Measurements from ENCODE around the gene CPED1.

DNA sequence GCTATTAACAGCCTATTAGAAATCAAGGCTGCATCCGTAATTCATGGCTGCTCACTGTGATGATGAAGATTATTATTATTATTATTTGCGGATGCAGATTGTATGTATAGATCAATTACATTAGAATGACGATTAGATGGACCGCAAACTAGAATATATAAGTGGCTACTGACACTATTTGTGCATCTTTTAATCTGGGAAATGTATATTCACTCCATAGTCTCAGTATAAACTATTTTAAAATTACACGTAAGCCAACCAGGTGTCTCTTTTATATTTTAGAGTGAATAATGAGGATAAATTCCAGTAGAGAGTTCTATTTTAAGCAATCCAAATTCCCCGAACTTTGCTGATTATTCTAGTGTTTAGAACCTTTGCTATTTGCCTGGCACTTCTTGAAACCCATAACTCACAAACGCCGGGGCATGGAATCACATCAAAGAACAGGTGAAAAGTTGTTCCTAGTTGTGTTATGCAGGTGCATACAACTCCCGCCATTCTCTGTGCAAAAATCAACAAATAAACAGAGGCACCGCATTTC, 38.4 kb upstream of the CPED1 start:
- TF ChIP-seq, protein P1, sequence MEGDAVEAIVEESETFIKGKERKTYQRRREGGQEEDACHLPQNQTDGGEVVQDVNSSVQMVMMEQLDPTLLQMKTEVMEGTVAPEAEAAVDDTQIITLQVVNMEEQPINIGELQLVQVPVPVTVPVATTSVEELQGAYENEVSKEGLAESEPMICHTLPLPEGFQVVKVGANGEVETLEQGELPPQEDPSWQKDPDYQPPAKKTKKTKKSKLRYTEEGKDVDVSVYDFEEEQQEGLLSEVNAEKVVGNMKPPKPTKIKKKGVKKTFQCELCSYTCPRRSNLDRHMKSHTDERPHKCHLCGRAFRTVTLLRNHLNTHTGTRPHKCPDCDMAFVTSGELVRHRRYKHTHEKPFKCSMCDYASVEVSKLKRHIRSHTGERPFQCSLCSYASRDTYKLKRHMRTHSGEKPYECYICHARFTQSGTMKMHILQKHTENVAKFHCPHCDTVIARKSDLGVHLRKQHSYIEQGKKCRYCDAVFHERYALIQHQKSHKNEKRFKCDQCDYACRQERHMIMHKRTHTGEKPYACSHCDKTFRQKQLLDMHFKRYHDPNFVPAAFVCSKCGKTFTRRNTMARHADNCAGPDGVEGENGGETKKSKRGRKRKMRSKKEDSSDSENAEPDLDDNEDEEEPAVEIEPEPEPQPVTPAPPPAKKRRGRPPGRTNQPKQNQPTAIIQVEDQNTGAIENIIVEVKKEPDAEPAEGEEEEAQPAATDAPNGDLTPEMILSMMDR (IDR thresholded peaks at IDR 0.05): no peak
- TF ChIP-seq NFYB (CRISPR knock-in tag; conservative IDR thresholded peaks at IDR 0.05; ENCODE audit: low read depth): no peak
- TF ChIP-seq, protein P2, sequence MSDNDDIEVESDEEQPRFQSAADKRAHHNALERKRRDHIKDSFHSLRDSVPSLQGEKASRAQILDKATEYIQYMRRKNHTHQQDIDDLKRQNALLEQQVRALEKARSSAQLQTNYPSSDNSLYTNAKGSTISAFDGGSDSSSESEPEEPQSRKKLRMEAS (CRISPR knock-in tag; IDR thresholded peaks at IDR 0.05): no peak

Data from WTC11 (cell line).